ENCODE data around the gene TMEM168.

- TF ChIP-seq POLR2AphosphoS5 (IDR thresholded peaks at IDR 0.05) (no peak), CTCF (IDR thresholded peaks at IDR 0.05) (no peak)
Measured at GRCh38 chr7:112749775-112750174, 40.4 kb downstream of the TMEM168 start.
